Right lobe of liver (tissue), 4 donors: ENCODE measurements around the gene MAP1B.

Source experiments
- CTCF ChIP-seq, 4 donors: fragments of 200-600 bp in 3 of 4; fragments of 450-650 bp in 1 of 4; IDR thresholded peaks; one replicate each; pipeline versions ENCODE4 v1.5.1 to v1.8.0; 2016 to 2022; ENCODE audit warnings: antibody characterized with exemption in 4 of 4, mild to moderate bottlenecking in 2 of 4
- POLR2A ChIP-seq: fragments of 450-650 bp; IDR thresholded peaks from one replicate; pipeline ENCODE4 v1.6.1; 2017; ENCODE audit warnings: antibody characterized with exemption, mild to moderate bottlenecking
- donor health status: DM: no; HTN: no; CAD: no.
- donor health status: DM: no; HTN: no; CAD: no.
- donor health status: DM: no; HTN: yes; CAD: no.

- TF ChIP-seq CTCF (IDR thresholded peaks at IDR 0.05) (no peak), POLR2A (no peak)
Observed at GRCh38 chr5:72109625-72110024, 2.4 kb downstream of the MAP1B start.
